22Rv1 (cell line): ENCODE data around the gene MON1A.

Experiments
- CTCF ChIP-seq: fragments of 450-650 bp; IDR thresholded peaks from 2 replicates; pipeline ENCODE4 v1.5.1; 2017; ENCODE audit warnings: mild to moderate bottlenecking
- ZFX ChIP-seq: fragments of 450-650 bp; IDR thresholded peaks from 2 replicates; pipeline ENCODE4 v1.6.1; 2017; ENCODE audit warnings: antibody characterized with exemption, borderline replicate concordance

GRCh38 chr3:49886922-49887265 lies 42.7 kb downstream of the MON1A start:
- TF ChIP-seq CTCF (no peak), ZFX (no peak)
